ENCODE data around the gene VPS26C.

DNA sequence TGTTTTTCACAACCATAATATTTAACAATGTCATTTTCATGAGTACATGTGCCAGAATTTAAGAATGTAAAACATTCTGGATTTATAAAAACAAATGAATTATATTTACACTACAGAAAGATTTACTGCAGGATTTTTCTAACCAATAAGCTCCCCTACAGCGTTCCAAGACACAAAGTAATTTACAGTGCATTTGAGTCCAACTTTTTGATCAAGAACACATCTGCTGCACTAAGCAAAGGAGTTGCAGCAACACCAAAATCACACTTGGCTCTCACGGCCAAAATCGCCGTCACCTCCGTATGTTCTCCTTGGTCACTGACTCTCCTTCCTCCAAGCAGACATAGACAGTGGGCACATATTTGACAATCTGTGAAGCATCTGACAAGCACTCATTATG is 7.7 kb downstream of the VPS26C start:
- TF ChIP-seq, protein P1, sequence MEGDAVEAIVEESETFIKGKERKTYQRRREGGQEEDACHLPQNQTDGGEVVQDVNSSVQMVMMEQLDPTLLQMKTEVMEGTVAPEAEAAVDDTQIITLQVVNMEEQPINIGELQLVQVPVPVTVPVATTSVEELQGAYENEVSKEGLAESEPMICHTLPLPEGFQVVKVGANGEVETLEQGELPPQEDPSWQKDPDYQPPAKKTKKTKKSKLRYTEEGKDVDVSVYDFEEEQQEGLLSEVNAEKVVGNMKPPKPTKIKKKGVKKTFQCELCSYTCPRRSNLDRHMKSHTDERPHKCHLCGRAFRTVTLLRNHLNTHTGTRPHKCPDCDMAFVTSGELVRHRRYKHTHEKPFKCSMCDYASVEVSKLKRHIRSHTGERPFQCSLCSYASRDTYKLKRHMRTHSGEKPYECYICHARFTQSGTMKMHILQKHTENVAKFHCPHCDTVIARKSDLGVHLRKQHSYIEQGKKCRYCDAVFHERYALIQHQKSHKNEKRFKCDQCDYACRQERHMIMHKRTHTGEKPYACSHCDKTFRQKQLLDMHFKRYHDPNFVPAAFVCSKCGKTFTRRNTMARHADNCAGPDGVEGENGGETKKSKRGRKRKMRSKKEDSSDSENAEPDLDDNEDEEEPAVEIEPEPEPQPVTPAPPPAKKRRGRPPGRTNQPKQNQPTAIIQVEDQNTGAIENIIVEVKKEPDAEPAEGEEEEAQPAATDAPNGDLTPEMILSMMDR (conservative IDR thresholded peaks at IDR 0.05) = no peak
- TF ChIP-seq EZH2 (IDR thresholded peaks at IDR 0.05; ENCODE audit: low read depth) = no peak
